GM12872 (cell line): ENCODE data around the gene NAV2.

Source experiments
- CTCF ChIP-seq: IDR thresholded peaks from 3 replicates; pipeline ENCODE4 v1.5.1; 2011; ENCODE audit warnings: low read depth, mild to moderate bottlenecking, low read length, moderate library complexity; ENCODE audit not compliant: insufficient read depth

NAV2 gene

GRCh38 chr11:19921976-19922688, 209.5 kb downstream of the NAV2 start:
- no peak for TF ChIP-seq CTCF

GRCh38 chr11:19922689-19923035, 210.0 kb downstream of the NAV2 start:
- no peak for TF ChIP-seq CTCF

GRCh38 chr11:19923626-19924025, 211.0 kb downstream of the NAV2 start:
- no peak for TF ChIP-seq CTCF

GRCh38 chr11:19924311-19924710, 211.7 kb downstream of the NAV2 start:
- TF ChIP-seq CTCF = no peak

- no peak for TF ChIP-seq CTCF
These were observed 212.1 kb downstream of the NAV2 start for GRCh38 chr11:19924716-19925115.

- TF ChIP-seq CTCF = no peak
These were observed 216.5 kb downstream of the NAV2 start for GRCh38 chr11:19929147-19929546.

GRCh38 chr11:19929655-19930054, 217.0 kb downstream of the NAV2 start:
- no peak for TF ChIP-seq CTCF
